Germinal center (tissue), 1 donor: ENCODE measurements around the gene CDRT4.

Source experiments
- DNase-seq: peaks from one replicate; pipeline ENCODE4 v3.0.0; 2012; ENCODE audit warnings: mixed read lengths, low spot score

CDRT4 gene

GRCh38 chr17:15393414-15393813, 74.0 kb downstream of the CDRT4 start:
- DNase-seq = no peak

- DNase-seq = no peak
Measured at GRCh38 chr17:15392326-15392741, 75.1 kb downstream of the CDRT4 start.

- DNase-seq = no peak
Measured at GRCh38 chr17:15388356-15389041, 78.9 kb downstream of the CDRT4 start.

- DNase-seq = no peak
Measured at GRCh38 chr17:15386083-15386482, 81.3 kb downstream of the CDRT4 start.
